GM18498 (cell line): ENCODE results near the gene SEZ6.

Experiments
- ATAC-seq: cut with Tn5 transposase; IDR thresholded peaks from one replicate; pipeline ENCODE4 v1.9.1; 2021; ENCODE audit warnings: mild to moderate bottlenecking, moderate library complexity; ENCODE audit not compliant: unreplicated experiment

SEZ6 gene

GRCh38 chr17:29003289-29003688, 2.5 kb downstream of the SEZ6 start:
- no peak for ATAC-seq

- no peak for ATAC-seq
Measured at GRCh38 chr17:29002811-29003210, 3.0 kb downstream of the SEZ6 start.

DNA sequence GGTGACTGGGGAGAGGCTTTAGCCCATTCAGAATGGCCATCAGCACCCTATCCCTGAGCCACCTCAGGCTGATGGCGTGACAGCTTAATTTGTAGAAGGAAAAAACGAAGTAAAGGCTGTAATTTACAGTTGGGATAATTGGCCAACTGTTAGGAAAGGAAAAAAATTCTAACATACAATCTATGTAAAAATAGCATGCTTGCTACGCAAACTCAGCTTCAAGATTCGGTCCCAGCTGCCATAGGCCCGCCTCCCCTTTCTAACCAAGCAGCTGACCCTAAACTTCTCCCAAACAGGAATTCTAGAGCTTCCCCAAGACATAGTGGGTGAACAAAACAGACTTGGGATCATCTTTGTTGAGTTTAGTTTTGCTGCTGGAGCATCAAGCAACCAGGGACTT, 4.9 kb downstream of the SEZ6 start:
- ATAC-seq: no peak

DNA sequence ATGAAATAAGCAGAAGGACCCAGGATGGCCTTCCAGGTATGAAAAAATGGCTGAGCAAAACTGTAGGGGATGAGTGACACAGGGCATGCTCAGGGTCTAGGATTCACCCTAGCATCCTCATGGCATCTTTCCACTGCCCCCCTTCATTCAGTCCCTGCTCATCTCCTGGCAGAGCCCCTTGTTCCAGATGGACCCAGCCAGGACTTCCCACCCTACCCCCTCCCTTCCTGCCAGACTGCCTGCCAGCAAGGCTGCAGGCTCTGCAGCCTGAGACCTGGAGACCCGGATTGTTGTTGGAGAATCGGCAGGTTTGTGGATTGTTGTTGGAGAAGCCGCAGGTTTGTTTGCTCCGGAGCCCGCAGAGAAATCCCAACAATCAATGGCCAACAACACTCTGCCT, 6.6 kb downstream of the SEZ6 start:
- no peak for ATAC-seq

DNA sequence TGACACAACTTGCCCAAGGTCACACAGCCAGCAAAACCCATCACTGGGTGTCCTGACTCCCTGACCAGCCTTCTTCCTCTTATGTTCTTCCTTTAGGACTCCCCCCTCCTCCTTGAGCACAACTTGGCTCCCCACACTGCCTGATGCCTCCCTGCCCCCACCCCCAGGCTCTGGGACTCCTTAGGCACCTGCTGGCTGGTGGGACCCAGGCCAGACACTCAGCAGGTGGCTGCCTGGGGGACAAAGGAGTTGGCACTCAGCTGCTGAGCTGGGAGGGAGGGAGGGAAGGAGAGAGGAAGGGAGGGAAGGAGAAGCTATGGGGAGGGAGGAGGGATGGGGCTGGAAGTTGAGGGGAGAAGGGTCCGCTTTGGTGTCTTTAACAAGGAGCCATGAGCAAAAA, 8.0 kb downstream of the SEZ6 start:
- no peak for ATAC-seq

DNA sequence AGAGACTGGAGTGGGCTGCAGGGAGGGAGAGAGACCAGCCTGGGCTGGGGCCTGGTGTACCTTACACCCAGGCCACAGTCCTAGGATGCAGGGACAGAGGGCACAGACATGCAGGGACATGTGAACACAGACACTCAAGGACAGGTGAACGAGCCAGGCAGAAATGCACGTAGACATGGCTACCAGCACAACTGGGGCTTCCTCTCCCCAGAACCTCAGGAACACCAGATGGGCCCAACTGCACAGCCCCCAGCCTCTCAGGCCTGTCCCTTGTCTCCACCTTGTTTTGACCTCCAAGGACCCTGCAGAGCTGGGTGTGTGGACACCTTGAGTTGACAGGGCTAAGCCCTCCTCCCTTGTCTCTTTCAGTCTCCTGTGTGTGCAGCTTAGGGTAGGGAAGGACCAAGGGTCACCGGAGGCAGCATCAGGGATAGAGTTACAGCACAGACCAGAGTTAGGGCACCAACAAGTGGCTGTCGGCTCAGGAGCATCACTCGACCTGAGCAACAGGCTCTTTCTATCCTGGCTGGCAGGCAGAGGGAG, 9.2 kb downstream of the SEZ6 start:
- no peak for ATAC-seq

- ATAC-seq: no peak
Measured at GRCh38 chr17:28993645-28994426, 12.0 kb downstream of the SEZ6 start.

- no peak for ATAC-seq
Measured at GRCh38 chr17:28992625-28993600, 12.9 kb downstream of the SEZ6 start.

DNA sequence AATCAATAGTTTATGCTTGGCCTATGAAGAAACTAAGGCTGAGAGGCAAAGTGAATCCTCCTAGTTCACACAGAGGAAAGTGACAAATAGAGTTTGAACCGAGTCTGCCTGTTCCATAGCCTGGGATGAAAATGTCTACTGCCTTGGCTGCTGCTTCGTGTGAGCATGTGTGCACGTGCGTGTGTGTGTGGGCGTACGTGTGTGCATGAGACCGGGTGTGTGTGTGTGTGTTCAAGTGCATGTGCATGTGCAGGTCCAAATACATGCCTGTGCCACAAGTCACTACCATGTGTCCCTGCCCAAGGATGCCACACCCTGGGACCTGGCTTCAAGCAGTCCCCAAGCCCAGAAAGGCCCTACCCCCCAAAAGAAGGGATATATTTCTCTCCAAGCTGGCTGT, 13.6 kb downstream of the SEZ6 start:
- ATAC-seq: no peak

DNA sequence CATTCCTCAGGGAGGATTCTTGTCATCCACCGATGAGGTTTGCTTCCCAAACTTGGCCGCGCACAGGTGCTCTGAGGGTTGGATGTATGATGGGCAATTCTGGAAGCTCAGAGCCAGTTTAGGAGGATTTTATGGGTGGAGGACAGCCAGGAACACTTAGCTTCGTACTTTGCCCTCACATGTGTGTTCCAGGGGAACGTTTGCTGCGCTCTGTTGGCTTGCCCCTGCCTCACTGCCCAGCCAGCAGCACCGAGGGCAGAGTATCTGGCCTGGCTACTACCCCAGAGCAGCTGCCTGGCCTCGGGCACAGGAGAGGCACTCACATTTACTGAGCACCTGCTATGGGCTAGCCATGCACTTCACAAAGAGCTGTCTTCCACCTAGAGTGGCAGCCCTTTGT, 14.1 kb downstream of the SEZ6 start:
- ATAC-seq: no peak

DNA sequence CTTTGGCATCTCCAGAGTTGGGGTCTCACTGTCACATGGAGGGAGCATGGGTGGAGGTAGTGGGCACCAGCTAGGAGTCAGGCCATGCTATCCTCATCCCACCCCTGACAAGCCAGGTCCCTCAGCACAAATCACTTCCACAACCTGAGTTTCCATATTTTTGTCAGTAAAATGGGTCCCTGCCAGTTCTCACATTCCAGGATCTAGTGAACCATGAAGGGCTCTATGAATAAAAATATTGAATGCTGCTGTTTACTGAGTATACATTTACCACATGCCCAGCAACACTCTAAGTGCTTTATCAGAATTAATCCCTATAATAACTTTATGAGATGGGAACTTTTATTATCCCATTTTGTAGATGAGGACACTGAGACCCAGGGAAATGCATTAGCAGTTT, 16.8 kb downstream of the SEZ6 start:
- no peak for ATAC-seq

- ATAC-seq: no peak
Measured at GRCh38 chr17:28988475-28988874, 17.4 kb downstream of the SEZ6 start.

DNA sequence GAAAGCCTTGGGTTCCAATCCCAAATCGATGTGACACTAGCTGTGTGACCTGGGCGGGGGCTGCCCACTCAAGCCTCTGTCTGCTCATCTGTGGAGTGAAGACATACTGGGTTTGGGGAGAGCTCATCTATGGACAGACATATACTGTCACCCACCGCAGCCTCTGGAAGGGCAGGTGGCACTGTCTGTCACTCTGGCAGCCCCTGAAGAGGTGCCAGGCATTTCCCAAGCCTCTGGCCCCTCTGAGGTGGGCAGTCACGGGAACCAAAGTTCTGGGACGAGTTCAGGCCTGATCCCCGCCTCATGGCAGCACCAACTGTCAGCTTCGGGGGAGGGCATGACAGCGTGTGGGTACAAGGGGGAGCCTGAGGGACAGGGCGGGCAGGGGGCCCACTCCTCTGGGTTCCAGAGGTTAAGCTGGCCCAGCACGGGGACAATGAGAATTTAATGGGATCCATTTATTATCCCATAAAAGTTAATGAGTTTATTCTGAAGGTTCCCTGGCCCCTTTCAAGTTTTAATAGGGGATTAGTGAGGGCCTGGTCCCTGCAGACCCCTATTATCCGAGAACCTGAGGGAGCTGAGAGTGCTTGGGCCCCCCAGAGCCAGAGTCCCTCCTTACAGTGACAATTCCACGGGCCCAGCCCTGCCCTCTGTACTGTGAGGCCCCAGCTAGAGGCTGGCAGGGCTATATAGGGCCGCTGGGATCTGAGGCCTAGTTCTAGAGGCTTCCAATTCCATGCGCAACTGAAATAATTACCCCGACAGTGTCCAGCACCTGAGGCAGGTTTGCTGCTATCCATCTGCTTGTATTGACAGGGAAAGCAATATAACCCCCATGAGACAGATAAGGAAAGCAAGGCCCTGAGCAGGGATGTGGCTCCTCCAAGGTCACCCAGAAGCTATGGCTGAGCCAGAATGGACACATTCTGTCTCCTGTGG, 18.8 kb downstream of the SEZ6 start:
- no peak for ATAC-seq

GRCh38 chr17:28985950-28986713, 19.7 kb downstream of the SEZ6 start:
- no peak for ATAC-seq

GRCh38 chr17:28983286-28984230, 22.3 kb downstream of the SEZ6 start:
- ATAC-seq: no peak

DNA sequence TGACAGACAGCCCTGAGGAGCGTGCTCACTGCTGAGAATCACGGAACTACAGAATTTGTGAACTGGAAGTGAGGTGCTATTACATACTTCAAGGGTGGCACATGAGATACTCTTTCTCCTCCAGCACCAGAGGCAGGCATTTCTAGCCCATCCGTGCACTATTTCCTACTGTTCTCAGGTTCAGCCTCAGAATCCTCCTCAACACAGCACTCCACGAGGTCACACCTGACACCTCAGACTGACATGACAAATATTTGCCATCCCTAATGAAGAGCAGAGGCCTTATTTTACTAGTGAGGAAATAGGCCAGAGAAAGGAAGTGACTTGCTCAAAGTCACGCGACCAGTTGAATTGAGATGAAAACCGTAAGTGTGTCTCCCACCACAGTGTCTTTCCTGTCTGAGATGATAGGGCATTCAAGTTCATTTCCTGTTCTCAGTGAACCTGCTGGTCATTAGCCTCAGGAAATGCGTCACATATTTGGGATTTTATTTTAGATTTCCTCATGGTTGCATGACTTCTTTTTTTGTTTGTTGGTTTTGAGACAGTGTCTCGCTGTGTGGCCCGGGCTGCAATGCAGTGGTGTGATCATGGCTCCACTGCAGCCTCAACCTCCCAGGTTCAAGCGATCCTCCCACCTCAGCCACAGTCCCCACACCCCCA, 23.6 kb downstream of the SEZ6 start:
- peak; percentile 73 for ATAC-seq

DNA sequence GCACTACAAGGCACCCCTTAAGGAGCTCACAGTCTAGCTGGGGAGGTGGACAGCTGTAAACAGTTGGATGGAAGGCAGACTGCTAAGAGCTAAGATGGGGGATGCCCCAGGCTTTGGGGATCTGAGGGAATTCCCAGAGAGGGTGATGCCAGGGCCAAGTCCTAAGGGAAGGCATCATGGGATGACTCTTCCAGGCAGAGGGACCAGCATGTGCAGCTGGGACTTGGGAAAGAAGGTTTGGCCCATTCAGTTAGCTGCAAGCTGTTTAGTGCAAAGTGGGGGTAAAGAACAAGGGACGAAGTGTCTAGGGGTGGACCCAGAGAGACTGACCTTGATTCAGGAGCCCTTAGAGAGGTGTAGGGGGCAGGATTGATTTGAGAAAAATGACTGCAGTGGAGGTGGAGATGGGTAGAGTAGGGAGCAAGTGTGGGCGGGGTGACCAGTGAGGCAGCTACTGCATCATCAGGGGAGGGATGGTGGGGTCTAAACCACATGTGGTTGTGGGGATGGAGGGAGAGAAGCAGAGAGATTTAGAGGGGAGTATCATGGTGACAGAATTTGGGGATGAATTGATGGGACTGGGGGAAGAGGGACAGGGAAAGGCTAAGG, 27.4 kb downstream of the SEZ6 start:
- no peak for ATAC-seq
